Lung (tissue), 12 donors: ENCODE measurements around the gene CXCR6. TPM values are rescaled to one million over a fixed set of nuclear protein-coding genes. Genes with fewer than 3 reads are reported as not detected.

ENCODE experiments used
- ATAC-seq: fragments of 200-7000 bp; cut with Tn5 transposase; one replicate; pipeline ENCODE4 v1.9.1; 2020; ENCODE audit warnings: moderate number of reproducible peaks; ENCODE audit not compliant: insufficient read depth, low FRiP score
- DNase-seq, 3 donors: peaks; one replicate each; pipeline ENCODE4 v3.0.0-alpha.2; 2013 to 2017
- H3K27ac ChIP-seq, 2 donors: one replicate each; pipeline ENCODE4 v1.5.1; 2013; ENCODE audit warnings: mild to moderate bottlenecking in 2 of 2, moderate library complexity in 2 of 2, control low read depth in 1 of 2, inconsistent platforms in 1 of 2, low read depth in 1 of 2, low read length in 1 of 2
- H3K27me3 ChIP-seq, 3 donors: one replicate each; pipeline ENCODE4 v1.5.1; 2013; ENCODE audit warnings: low read length in 2 of 3; ENCODE audit not compliant: control insufficient read depth in 3 of 3, insufficient read depth in 3 of 3
- H3K36me3 ChIP-seq, 4 donors: one replicate each; pipeline ENCODE4 v1.5.1; 2013; ENCODE audit warnings: low read length in 4 of 4, mild to moderate bottlenecking in 1 of 4, moderate library complexity in 1 of 4; ENCODE audit not compliant: control insufficient read depth in 4 of 4, insufficient read depth in 4 of 4
- H3K4me1 ChIP-seq, 5 donors: one replicate each; pipeline ENCODE4 v1.5.1; 2013; ENCODE audit warnings: low read length in 5 of 5, mild to moderate bottlenecking in 2 of 5, moderate library complexity in 1 of 5; ENCODE audit not compliant: control insufficient read depth in 5 of 5, insufficient read depth in 5 of 5
- H3K4me3 ChIP-seq: one replicate; pipeline ENCODE4 v1.5.1; 2013; ENCODE audit warnings: mild to moderate bottlenecking, control low read depth, moderate library complexity
- H3K9ac ChIP-seq, 2 donors: one replicate each; pipeline ENCODE4 v1.5.1; 2013; ENCODE audit warnings: low read length in 2 of 2, control low read depth in 1 of 2; ENCODE audit not compliant: insufficient read depth in 1 of 2
- H3K9me3 ChIP-seq, 4 donors: one replicate each; pipeline ENCODE4 v1.5.1; 2013; ENCODE audit warnings: low read length in 3 of 4, mild to moderate bottlenecking in 1 of 4, moderate library complexity in 1 of 4; ENCODE audit not compliant: control insufficient read depth in 4 of 4, insufficient read depth in 3 of 4
- CTCF ChIP-seq: IDR thresholded peaks from 2 replicates; pipeline ENCODE4 v1.5.1; 2012; ENCODE audit warnings: mild to moderate bottlenecking; ENCODE audit errors: control extremely low read depth, extremely low read depth
- WGBS, 2 donors: extraction: QIAGEN DNeasy Blood & Tissue Kit; methylation state at CpG; one replicate each; pipeline ENCODE4 v1.1.7; 2013; 5-methylcytosine and 5-hydroxymethylcytosine counted together
- polyA plus RNA-seq, 2 donors: library from polyadenylated mRNA; stranded (reverse); fragments of 200-250 nt; gene quantifications; one replicate each; pipeline ENCODE4 v1.2.1, GENCODE V29; 2013
- total RNA-seq, 2 donors: library from RNA; depleted of rRNA in 1 of 2; stranded (reverse); fragments of >200 nt in 1 of 2; gene quantifications; one replicate each; pipeline ENCODE4 v1.2.1, GENCODE V29; 2014 to 2021
- donor health status: control.
- donor health status: control.
- donor health status: Bipolar disorder and iron deficiency.
- donor health status: healthy.
- donor health status: DM: yes; HTN: yes; CAD: no.

The CXCR6 gene
- total and polyA plus RNA-seq, 4 donors, result 1.0 to 4.3 (median 2.0) TPM

- no peaks in the 10 kb centered on the region for H3K27me3 ChIP-seq
- peaks cover 0 to 5% (median 0%) of the 10 kb centered on the region in 5 donors for H3K4me1 ChIP-seq
- no peak overlapping the region for H3K27ac ChIP-seq
- no peak for TF ChIP-seq CTCF
- H3K9me3 ChIP-seq, result peaks cover 0 to 2% (median 0%) of the 10 kb centered on the region in 4 donors
- 86 to 87% methylated on average over 11 of the region's 11 CpGs for WGBS, 2 donors
- peaks cover 40 to 67% (median 47%) of the 10 kb centered on the region in 4 donors for H3K36me3 ChIP-seq
- no peak overlapping the region for H3K4me3 ChIP-seq
- DNase-seq (no peak), ATAC-seq (no peak)
- H3K9ac ChIP-seq, result no peak overlapping the region
Observed at GRCh38 chr3:45955017-45955647, 11.9 kb downstream of the CXCR6 start.

GRCh38 chr3:45955706-45956105 lies 12.4 kb downstream of the CXCR6 start:
- DNase-seq, result no peak
- no peak for ATAC-seq
- TF ChIP-seq CTCF, result no peak
- H3K9ac ChIP-seq, result no peak overlapping the region
- peaks cover 40 to 67% (median 47%) of the 10 kb centered on the region in 4 donors for H3K36me3 ChIP-seq
- H3K27ac ChIP-seq, result no peak overlapping the region
- H3K27me3 ChIP-seq, result no peaks in the 10 kb centered on the region
- peaks cover 0 to 5% (median 0%) of the 10 kb centered on the region in 5 donors for H3K4me1 ChIP-seq
- H3K4me3 ChIP-seq, result no peak overlapping the region
- H3K9me3 ChIP-seq, result peaks cover 0 to 2% (median 0%) of the 10 kb centered on the region in 4 donors
- 92% methylated on average over 4 of the region's 4 CpGs for WGBS, 2 donors

GRCh38 chr3:45957586-45957985 lies 14.3 kb downstream of the CXCR6 start:
- H3K4me3 ChIP-seq, result no peak overlapping the region
- ATAC-seq, result no peak
- no peak for TF ChIP-seq CTCF
- peaks cover 0 to 2% (median 0%) of the 10 kb centered on the region in 4 donors for H3K9me3 ChIP-seq
- no peak overlapping the region for H3K27ac ChIP-seq
- 75 to 83% methylated on average over 5 of the region's 5 CpGs for WGBS, 2 donors
- H3K36me3 ChIP-seq, result peaks cover 47 to 70% (median 51%) of the 10 kb centered on the region in 4 donors
- peak in 1 of 3 donors; percentile 33 for DNase-seq
- H3K9ac ChIP-seq, result no peak overlapping the region
- H3K27me3 ChIP-seq, result no peaks in the 10 kb centered on the region
- H3K4me1 ChIP-seq, result peaks cover 0 to 5% (median 0%) of the 10 kb centered on the region in 5 donors
